Left colon (tissue), 2 donors: ENCODE data around the gene LRRC4C. TPM values are rescaled to one million over a fixed set of nuclear protein-coding genes. Genes with fewer than 3 reads are reported as not detected.
"Not testable (repeated sequence)": the region's sequence is repeated elsewhere in the genome, so short reads cannot be mapped to it uniquely, and the experiment has no call there.

Experiments
- ATAC-seq: fragments of 200-7000 bp; cut with Tn5 transposase; one replicate; pipeline ENCODE4 v1.9.1; 2020; ENCODE audit warnings: mild to moderate bottlenecking, moderate library complexity
- DNase-seq, 2 donors: peaks; one replicate each; pipeline ENCODE4 v3.0.0-alpha.2; 2020
- intact Hi-C, 2 donors: fragments of 100-400 bp; cut with DNase I in 1 of 2; cut with micrococcal nuclease in 1 of 2; formaldehyde crosslinking; loops; one replicate each; pipeline versions ENCODE4 v1.11.2 to v1.14.0; 2022; cut with DNase I, micrococcal nuclease
- total RNA-seq, 2 donors: library from RNA; stranded (reverse); fragmentation: NEBNext Ultra II Directional; extraction: Animal tissue kit (Norgen Biotek cat#: 25700); gene quantifications; one replicate each; pipeline ENCODE4 v1.2.1, GENCODE V29; 2021
- donor health status: DM: no; HTN: no; CAD: no.
- donor health status: DM: yes; HTN: yes; CAD: no.

Gene LRRC4C
- total RNA-seq, 2 donors from 2014 or later, result 0.31 to 0.42 TPM

GRCh38 chr11:41081756-41082285 is 377.6 kb downstream of the LRRC4C start:
- ATAC-seq, result no peak
- no peak for DNase-seq
- intact Hi-C loops, result no loop called here

- DNase-seq, result no peak
- ATAC-seq, result no peak
- intact Hi-C loops, result no loop called here
Observed at GRCh38 chr11:41074318-41074717, 385.1 kb downstream of the LRRC4C start.

- ATAC-seq (no peak), DNase-seq (no peak)
- intact Hi-C loops, result no loop called here
Observed at GRCh38 chr11:41065432-41065831, 394.0 kb downstream of the LRRC4C start.

GRCh38 chr11:41058138-41058537 is 401.3 kb downstream of the LRRC4C start:
- DNase-seq (no peak), ATAC-seq (no peak)
- intact Hi-C loops, result no loop called here

- intact Hi-C loops, result no loop called here
- DNase-seq (no peak), ATAC-seq (no peak)
Observed at GRCh38 chr11:41056892-41057569, 402.4 kb downstream of the LRRC4C start.

- intact Hi-C loops, result no loop called here
- DNase-seq, result no peak
- ATAC-seq, result no peak
Observed at GRCh38 chr11:41053894-41054293, 405.6 kb downstream of the LRRC4C start.

GRCh38 chr11:41051919-41052635 is 407.4 kb downstream of the LRRC4C start:
- ATAC-seq, result no peak
- intact Hi-C loops, result no loop called here
- DNase-seq, result no peak

GRCh38 chr11:41050791-41051190 is 408.7 kb downstream of the LRRC4C start:
- intact Hi-C loops, result no loop called here

GRCh38 chr11:41047229-41047628 is 412.2 kb downstream of the LRRC4C start:
- ATAC-seq (no peak), DNase-seq (no peak)
- intact Hi-C loops, result no loop called here

More at GRCh38 chr11:41050791-41051190, 408.7 kb downstream of the LRRC4C start:
- ATAC-seq (no peak), DNase-seq (no peak)

GRCh38 chr11:41045266-41045665 is 414.2 kb downstream of the LRRC4C start:
- no peak for DNase-seq
- intact Hi-C loops, result no loop called here
- ATAC-seq, result no peak

- DNase-seq (no peak), ATAC-seq (no peak)
- intact Hi-C loops, result no loop called here
Observed at GRCh38 chr11:41044747-41045146, 414.7 kb downstream of the LRRC4C start.

- no peak for DNase-seq
- intact Hi-C loops, result no loop called here
- no peak for ATAC-seq
Observed at GRCh38 chr11:41042688-41043087, 416.8 kb downstream of the LRRC4C start.

GRCh38 chr11:41040474-41040873 is 419.0 kb downstream of the LRRC4C start:
- intact Hi-C loops, result no loop called here
- no peak for ATAC-seq
- no peak for DNase-seq

- DNase-seq, result no peak
- intact Hi-C loops, result no loop called here
- no peak for ATAC-seq
Observed at GRCh38 chr11:41039592-41039991, 419.9 kb downstream of the LRRC4C start.

GRCh38 chr11:41031551-41032060 is 427.8 kb downstream of the LRRC4C start:
- no peak for DNase-seq
- ATAC-seq, result no peak
- intact Hi-C loops, result no loop called here

GRCh38 chr11:41020259-41020658 is 439.2 kb downstream of the LRRC4C start:
- ATAC-seq (no peak), DNase-seq (no peak)
- intact Hi-C loops, result no loop called here

GRCh38 chr11:41019666-41020065 is 439.8 kb downstream of the LRRC4C start:
- not testable (repeated sequence) for DNase-seq

GRCh38 chr11:41018224-41018623 is 441.2 kb downstream of the LRRC4C start:
- intact Hi-C loops, result no loop called here
- DNase-seq (no peak), ATAC-seq (no peak)

More at GRCh38 chr11:41019666-41020065, 439.8 kb downstream of the LRRC4C start:
- ATAC-seq, intact Hi-C loops: not testable (repeated sequence)

GRCh38 chr11:41010361-41011050 is 448.9 kb downstream of the LRRC4C start:
- ATAC-seq (no peak), DNase-seq (no peak)
- intact Hi-C loops, result no loop called here
